ENCODE measurements around the gene SH3RF1.

- TF ChIP-seq CTCF (IDR thresholded peaks at IDR 0.05 in 2 of 3, conservative IDR thresholded peaks at IDR 0.05 in 1 of 3; ENCODE audit: control insufficient read depth in 2 of 3, extremely low read depth in 1 of 3, insufficient read depth in 1 of 3, low read depth in 3 of 3, low read length in 3 of 3) (no peak), MXI1 (IDR thresholded peaks at IDR 0.05; ENCODE audit: low read depth, low read length) (no peak), ELK1 (IDR thresholded peaks at IDR 0.05; ENCODE audit: low read depth, low read length) (no peak), SIN3A (IDR thresholded peaks at IDR 0.05; ENCODE audit: low read depth, low read length) (no peak), SMC3 (IDR thresholded peaks at IDR 0.05; ENCODE audit: borderline replicate concordance, low read length) (no peak), ZNF384 (IDR thresholded peaks at IDR 0.05; ENCODE audit: borderline replicate concordance, low read depth, low read length) (no peak)
These were observed 20.8 kb downstream of the SH3RF1 start for GRCh38 chr4:169249999-169250398.

Measured in GM12878 (cell line).